ENCODE measurements around the gene HIVEP3. TPM values are rescaled to one million over a fixed set of nuclear protein-coding genes. Genes with fewer than 3 reads are reported as not detected.

HIVEP3 gene
- total and polyA plus RNA-seq, 3 donors from 2014 or later: 4.8 to 7.3 (median 7.2) TPM

DNA sequence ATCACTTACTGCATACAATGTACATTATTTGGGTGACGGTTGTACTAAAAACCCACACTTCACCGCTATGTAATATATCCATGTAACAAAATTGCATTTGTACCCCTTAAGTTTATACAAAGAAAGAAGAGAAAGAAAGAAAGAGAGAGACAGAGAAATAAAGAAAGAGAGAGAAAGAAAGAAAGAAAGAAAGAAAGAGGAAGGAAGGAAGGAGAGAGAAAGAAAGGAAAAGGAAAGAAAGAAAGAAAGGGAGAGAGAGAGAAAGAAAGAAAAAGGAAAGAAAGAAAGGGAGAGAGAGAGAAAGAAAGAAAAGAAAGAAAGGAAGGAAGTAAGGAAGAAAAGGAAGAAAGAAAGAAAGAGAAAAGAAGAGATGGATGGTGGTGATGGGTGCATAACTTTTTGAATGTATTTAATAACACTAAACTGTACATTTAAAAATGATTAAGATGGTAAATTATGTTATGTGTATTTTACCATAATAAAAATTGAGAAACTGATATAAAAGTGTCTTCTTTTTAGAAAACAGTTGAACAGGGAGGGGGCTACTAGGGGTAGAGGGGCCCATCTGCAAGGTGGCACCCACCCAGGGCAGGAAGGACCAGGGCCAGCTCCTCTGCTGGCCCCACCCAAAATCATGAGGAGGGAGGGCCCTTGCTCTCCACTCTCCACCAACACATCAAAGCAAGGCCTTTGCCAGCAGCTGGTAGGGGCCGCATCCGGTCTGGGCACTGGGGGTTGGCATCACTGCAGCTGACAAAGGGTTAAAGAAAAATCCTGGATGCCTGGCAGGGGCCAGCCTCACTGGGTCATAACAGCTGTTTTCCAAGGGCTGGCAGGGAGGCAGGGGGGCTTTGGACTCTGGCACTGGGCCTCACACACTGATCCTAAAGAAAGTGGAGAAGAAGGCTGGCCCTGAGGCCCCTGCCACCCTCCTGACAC, 280.4 kb downstream of the HIVEP3 start:
- no peaks in the 10 kb centered on the region for H3K9me3 ChIP-seq

DNA sequence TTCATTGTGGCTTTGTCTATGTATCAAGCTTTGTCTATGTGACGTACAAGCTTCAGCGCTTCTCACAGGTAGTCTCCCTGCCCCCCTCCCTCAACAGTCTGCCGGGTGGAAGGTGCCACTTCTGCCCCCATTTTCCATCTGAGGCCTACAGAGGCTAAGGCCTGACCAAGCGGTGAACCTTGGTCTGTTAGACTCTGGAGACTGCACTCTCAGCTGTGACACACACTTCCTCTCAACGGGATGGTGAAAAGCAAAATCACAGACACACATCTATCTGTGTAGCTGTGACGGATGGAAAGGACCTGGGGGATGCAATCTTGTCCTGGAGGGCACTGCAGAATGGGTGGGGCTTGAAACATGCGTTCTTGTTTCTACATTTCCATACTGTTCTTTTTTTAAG, 281.4 kb downstream of the HIVEP3 start:
- 84 to 87% methylated on average over 7 of the region's 7 CpGs for WGBS, 2 donors
- TF ChIP-seq, protein P1, sequence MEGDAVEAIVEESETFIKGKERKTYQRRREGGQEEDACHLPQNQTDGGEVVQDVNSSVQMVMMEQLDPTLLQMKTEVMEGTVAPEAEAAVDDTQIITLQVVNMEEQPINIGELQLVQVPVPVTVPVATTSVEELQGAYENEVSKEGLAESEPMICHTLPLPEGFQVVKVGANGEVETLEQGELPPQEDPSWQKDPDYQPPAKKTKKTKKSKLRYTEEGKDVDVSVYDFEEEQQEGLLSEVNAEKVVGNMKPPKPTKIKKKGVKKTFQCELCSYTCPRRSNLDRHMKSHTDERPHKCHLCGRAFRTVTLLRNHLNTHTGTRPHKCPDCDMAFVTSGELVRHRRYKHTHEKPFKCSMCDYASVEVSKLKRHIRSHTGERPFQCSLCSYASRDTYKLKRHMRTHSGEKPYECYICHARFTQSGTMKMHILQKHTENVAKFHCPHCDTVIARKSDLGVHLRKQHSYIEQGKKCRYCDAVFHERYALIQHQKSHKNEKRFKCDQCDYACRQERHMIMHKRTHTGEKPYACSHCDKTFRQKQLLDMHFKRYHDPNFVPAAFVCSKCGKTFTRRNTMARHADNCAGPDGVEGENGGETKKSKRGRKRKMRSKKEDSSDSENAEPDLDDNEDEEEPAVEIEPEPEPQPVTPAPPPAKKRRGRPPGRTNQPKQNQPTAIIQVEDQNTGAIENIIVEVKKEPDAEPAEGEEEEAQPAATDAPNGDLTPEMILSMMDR (IDR thresholded peaks at IDR 0.05): no peak
- Histone ChIP-seq H3K9me3 (no peaks in the 10 kb centered on the region), H3K27ac (no peak overlapping the region), H3K27me3 (no peaks in the 10 kb centered on the region), H3K36me3 (ENCODE audit: low read depth, missing control alignments) (no peaks in the 10 kb centered on the region), H3K4me1 (no peaks in the 10 kb centered on the region), H3K4me3 (no peak overlapping the region)
- intact Hi-C loops (cut with DNase I; ENCODE audit: low total_unique reads): no loop called here
- DNase-seq: no peak

More for the DNA sequence above, 280.4 kb downstream of the HIVEP3 start:
- DNase-seq: no peak
- H3K4me3 ChIP-seq: no peak overlapping the region
- H3K4me1 ChIP-seq: no peaks in the 10 kb centered on the region
- intact Hi-C loops (cut with DNase I; ENCODE audit: low total_unique reads): no loop called here
- H3K27me3 ChIP-seq: no peaks in the 10 kb centered on the region
- TF ChIP-seq POLR2A (IDR thresholded peaks at IDR 0.05): no peak
- TF ChIP-seq, protein P1 (IDR thresholded peaks at IDR 0.05): no peak
- no peaks in the 10 kb centered on the region for H3K36me3 ChIP-seq (ENCODE audit: low read depth, missing control alignments)
- 78 to 89% methylated on average over 4 of the region's 4 CpGs for WGBS, 2 donors
- H3K27ac ChIP-seq: no peak overlapping the region

DNA sequence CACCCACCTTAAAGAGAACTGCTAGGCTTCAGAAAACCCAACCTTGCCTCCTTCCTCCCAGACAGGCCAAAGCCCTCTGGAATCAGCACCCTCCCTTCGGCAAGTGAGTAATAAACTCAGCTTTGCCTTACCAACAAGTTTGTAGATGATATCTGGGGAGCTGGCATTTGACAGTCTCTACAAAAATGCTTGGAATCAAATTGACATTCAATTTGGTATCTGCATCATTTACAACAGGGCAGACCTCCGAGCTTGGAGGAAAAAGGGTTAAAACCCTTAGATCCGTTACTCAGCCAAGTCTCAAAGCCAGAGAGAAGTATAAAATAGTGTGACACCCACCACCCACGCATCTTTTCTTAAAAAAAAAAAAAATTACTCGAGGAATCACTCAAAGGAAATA, 285.0 kb downstream of the HIVEP3 start:
- Histone ChIP-seq H3K27ac (no peak overlapping the region), H3K27me3 (no peaks in the 10 kb centered on the region), H3K4me1 (no peaks in the 10 kb centered on the region), H3K9me3 (no peaks in the 10 kb centered on the region), H3K4me3 (no peak overlapping the region), H3K36me3 (ENCODE audit: low read depth, missing control alignments) (no peaks in the 10 kb centered on the region)
- 56 to 77% methylated on average over 5 of the region's 5 CpGs for WGBS, 2 donors
- TF ChIP-seq, protein P1 (IDR thresholded peaks at IDR 0.05): no peak
- TF ChIP-seq POLR2A (IDR thresholded peaks at IDR 0.05): no peak
- intact Hi-C loops (cut with DNase I; ENCODE audit: low total_unique reads): no loop called here
- DNase-seq: no peak

DNA sequence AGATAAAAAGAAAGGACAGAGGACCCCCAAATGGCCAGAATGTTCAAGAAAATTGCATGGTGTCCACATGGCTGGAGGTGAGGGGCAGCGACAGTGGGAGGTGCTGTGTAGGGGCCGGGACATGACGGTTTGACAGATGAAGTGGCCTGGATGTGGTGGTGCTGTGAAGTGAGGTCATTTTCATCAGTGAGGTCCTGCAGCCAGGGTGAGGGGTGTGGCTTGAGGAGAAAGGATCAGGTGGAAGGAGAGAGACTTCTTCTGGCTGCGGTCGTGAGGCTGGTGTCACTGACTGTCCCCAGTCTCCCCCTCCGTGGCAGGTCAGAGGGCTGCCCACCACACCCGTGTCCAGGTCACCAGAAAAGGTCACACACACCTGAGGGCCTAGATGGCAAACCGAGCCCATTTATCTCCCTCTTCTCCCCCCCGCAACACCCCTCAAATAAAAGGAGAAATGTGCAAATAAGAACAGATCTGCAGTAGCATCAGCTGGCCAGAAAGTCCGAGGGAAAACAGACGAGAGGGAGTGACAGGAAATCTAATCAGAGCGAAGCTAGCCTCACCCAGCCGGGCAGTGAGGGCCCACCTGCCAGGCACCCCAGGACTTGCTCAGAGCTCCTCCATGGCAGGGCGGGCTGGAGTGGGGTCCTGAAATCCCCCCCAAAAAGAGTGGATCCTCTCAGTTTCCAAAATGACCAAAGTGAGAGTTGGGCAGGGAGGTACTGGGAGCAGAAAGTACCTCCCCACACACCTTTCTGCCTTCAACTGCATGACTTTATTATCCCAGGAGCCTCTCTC, 285.7 kb downstream of the HIVEP3 start:
- Histone ChIP-seq H3K27ac (no peak overlapping the region), H3K4me3 (no peak overlapping the region), H3K9me3 (no peaks in the 10 kb centered on the region), H3K27me3 (no peaks in the 10 kb centered on the region), H3K36me3 (ENCODE audit: low read depth, missing control alignments) (no peaks in the 10 kb centered on the region), H3K4me1 (no peaks in the 10 kb centered on the region)
- no peak for DNase-seq
- 86% methylated on average over 14 of the region's 14 CpGs for WGBS, 2 donors
- intact Hi-C loops (cut with DNase I; ENCODE audit: low total_unique reads): no loop called here
- TF ChIP-seq, protein P1 (IDR thresholded peaks at IDR 0.05): no peak
- no peak for TF ChIP-seq POLR2A (IDR thresholded peaks at IDR 0.05)
